NCI-H82 (cell line): ENCODE data around the gene SPINDOC.
"Not testable (repeated sequence)": the region's sequence is repeated elsewhere in the genome, so short reads cannot be mapped to it uniquely, and the experiment has no call there.

Source experiments
- DNase-seq: peaks from one replicate; lab custom pipeline; 2025; lab: John Stamatoyannopoulos, UW

SPINDOC gene

GRCh38 chr11:63791495-63792167 is 21.6 kb upstream of the SPINDOC start:
- no peak for DNase-seq

- DNase-seq, result no peak
These were observed 20.1 kb upstream of the SPINDOC start for GRCh38 chr11:63793161-63793560.

GRCh38 chr11:63795066-63795465 is 18.2 kb upstream of the SPINDOC start:
- DNase-seq, result no peak

- no peak for DNase-seq
These were observed 12.3 kb upstream of the SPINDOC start for GRCh38 chr11:63800921-63801320.

GRCh38 chr11:63802637-63803414 is 10.4 kb upstream of the SPINDOC start:
- peak; percentile 69 for DNase-seq

GRCh38 chr11:63804259-63804658 is 9.0 kb upstream of the SPINDOC start:
- no peak for DNase-seq

GRCh38 chr11:63805844-63806415 is 7.3 kb upstream of the SPINDOC start:
- no peak for DNase-seq

- not testable (repeated sequence) for DNase-seq
These were observed 2.9 kb upstream of the SPINDOC start for GRCh38 chr11:63810383-63810782.

- peak; percentile 8 for DNase-seq
These were observed 1.7 kb upstream of the SPINDOC start for GRCh38 chr11:63811522-63811921.

GRCh38 chr11:63813563-63814382 is 517 bp downstream of the SPINDOC start:
- peak; percentile 66 for DNase-seq

- DNase-seq, result peak; percentile 34
These were observed 1.1 kb downstream of the SPINDOC start for GRCh38 chr11:63814383-63814736.

- DNase-seq, result no peak
These were observed 2.9 kb downstream of the SPINDOC start for GRCh38 chr11:63816166-63816565.

- no peak for DNase-seq
These were observed 3.5 kb downstream of the SPINDOC start for GRCh38 chr11:63816732-63817131.

GRCh38 chr11:63817758-63818498 is 4.7 kb downstream of the SPINDOC start:
- no peak for DNase-seq

- no peak for DNase-seq
These were observed 5.4 kb downstream of the SPINDOC start for GRCh38 chr11:63818609-63819008.

- DNase-seq, result no peak
These were observed 8.2 kb downstream of the SPINDOC start for GRCh38 chr11:63821411-63821810.

GRCh38 chr11:63826471-63827190 is 13.4 kb downstream of the SPINDOC start:
- DNase-seq, result no peak

GRCh38 chr11:63829823-63830489 is 16.7 kb downstream of the SPINDOC start:
- DNase-seq, result peak; percentile 55

- DNase-seq, result no peak
These were observed 18.1 kb downstream of the SPINDOC start for GRCh38 chr11:63831326-63831725.

- no peak for DNase-seq
These were observed 19.1 kb downstream of the SPINDOC start for GRCh38 chr11:63832336-63832735.
